Progenitor cell of endocrine pancreas (in vitro differentiated cells): ENCODE results near the gene CEP164. TPM values are rescaled to one million over a fixed set of nuclear protein-coding genes. Genes with fewer than 3 reads are reported as not detected.
"Not testable (repeated sequence)": the region's sequence is repeated elsewhere in the genome, so short reads cannot be mapped to it uniquely, and the experiment has no call there.

ENCODE experiments used
- DNase-seq: peaks from one replicate; pipeline ENCODE4 v3.0.0; 2021; ENCODE audit warnings: low spot score; ENCODE audit not compliant: unreplicated experiment
- H3K27ac Mint-ChIP-seq: 2 replicates; pipeline ENCODE4 v1.8.0; 2021; ENCODE audit warnings: mild to moderate bottlenecking, moderate library complexity, mixed read lengths
- H3K27me3 Mint-ChIP-seq: 2 replicates; pipeline ENCODE4 v1.8.0; 2021; ENCODE audit warnings: mixed read lengths
- H3K36me3 Mint-ChIP-seq: 2 replicates; pipeline ENCODE4 v1.8.0; 2022; ENCODE audit warnings: mixed read lengths; ENCODE audit not compliant: insufficient read depth
- H3K4me1 Mint-ChIP-seq: 2 replicates; pipeline ENCODE4 v1.8.0; 2021; ENCODE audit warnings: low read depth, mixed read lengths
- H3K4me3 Mint-ChIP-seq: 2 replicates; pipeline ENCODE4 v1.8.0; 2021; ENCODE audit warnings: low read depth, mild to moderate bottlenecking, moderate library complexity, mixed read lengths
- H3K9me3 Mint-ChIP-seq: 2 replicates; pipeline ENCODE4 v1.8.0; 2021; ENCODE audit warnings: low read depth, mixed read lengths
- total RNA-seq: library from RNA; stranded (reverse); gene quantifications from 2 replicates; pipeline ENCODE4 v1.2.1, GENCODE V29; 2021
- TF ChIP-seq, protein P1 (sequence below): fragments of 200-600 bp; sonication (generic); IDR thresholded peaks from one replicate; pipeline ENCODE4 v1.5.0; 2021; ENCODE audit warnings: antibody characterized with exemption, mild to moderate bottlenecking; ENCODE audit not compliant: unreplicated experiment

CEP164 gene
- total RNA-seq, 1 donor from 2014 or later = 66.8 TPM

DNA sequence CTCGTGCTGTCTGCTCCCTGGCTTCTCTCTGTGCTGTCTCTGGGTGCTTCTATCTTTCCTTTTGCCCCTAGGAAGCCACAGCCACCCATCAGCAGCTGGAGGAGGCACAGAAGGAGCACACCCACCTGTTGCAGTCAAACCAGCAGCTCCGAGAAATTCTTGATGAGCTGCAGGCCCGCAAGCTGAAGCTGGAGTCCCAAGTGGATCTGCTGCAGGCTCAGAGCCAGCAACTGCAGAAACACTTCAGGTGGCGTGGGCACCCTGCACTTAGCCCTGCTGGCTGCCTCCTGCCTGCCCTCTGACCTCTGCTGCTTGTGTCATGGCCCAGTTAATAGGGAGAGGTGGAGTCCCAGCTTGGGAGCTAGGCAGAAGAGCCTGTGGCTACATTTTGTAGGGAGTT, 67.8 kb downstream of the CEP164 start:
- H3K27me3 Mint-ChIP-seq = no peaks in the 10 kb centered on the region
- DNase-seq = no peak
- H3K27ac Mint-ChIP-seq = no peak overlapping the region
- peaks cover 48% of the 10 kb centered on the region for H3K36me3 Mint-ChIP-seq
- H3K4me3 Mint-ChIP-seq = no peak overlapping the region
- TF ChIP-seq, protein P1, sequence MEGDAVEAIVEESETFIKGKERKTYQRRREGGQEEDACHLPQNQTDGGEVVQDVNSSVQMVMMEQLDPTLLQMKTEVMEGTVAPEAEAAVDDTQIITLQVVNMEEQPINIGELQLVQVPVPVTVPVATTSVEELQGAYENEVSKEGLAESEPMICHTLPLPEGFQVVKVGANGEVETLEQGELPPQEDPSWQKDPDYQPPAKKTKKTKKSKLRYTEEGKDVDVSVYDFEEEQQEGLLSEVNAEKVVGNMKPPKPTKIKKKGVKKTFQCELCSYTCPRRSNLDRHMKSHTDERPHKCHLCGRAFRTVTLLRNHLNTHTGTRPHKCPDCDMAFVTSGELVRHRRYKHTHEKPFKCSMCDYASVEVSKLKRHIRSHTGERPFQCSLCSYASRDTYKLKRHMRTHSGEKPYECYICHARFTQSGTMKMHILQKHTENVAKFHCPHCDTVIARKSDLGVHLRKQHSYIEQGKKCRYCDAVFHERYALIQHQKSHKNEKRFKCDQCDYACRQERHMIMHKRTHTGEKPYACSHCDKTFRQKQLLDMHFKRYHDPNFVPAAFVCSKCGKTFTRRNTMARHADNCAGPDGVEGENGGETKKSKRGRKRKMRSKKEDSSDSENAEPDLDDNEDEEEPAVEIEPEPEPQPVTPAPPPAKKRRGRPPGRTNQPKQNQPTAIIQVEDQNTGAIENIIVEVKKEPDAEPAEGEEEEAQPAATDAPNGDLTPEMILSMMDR = no peak
- H3K9me3 Mint-ChIP-seq = peaks cover 18% of the 10 kb centered on the region
- H3K4me1 Mint-ChIP-seq = no peaks in the 10 kb centered on the region

DNA sequence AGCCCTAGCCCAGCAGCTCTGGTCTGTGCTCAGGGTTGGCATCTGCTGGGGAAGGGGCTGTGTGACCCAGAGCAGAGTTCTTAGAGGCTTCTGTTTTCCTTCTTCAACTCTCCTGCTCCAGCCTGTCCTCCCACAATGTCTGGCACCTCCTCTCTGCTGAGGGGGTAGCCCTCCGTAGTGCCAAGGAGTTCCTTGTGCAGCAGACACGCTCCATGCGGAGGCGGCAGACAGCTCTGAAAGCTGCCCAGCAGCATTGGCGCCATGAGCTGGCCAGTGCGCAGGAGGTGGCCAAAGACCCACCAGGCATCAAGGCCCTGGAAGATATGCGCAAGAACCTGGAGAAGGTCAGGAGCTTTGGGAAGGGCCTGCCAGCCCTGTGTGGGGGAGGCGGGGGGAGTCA, 69.3 kb downstream of the CEP164 start:
- DNase-seq = no peak
- TF ChIP-seq, protein P1 = no peak
- Mint-ChIP-seq H3K36me3 (peaks cover 58% of the 10 kb centered on the region), H3K27ac (no peak overlapping the region), H3K4me3 (no peak overlapping the region), H3K27me3 (no peaks in the 10 kb centered on the region), H3K9me3 (peaks cover 18% of the 10 kb centered on the region), H3K4me1 (no peaks in the 10 kb centered on the region)

DNA sequence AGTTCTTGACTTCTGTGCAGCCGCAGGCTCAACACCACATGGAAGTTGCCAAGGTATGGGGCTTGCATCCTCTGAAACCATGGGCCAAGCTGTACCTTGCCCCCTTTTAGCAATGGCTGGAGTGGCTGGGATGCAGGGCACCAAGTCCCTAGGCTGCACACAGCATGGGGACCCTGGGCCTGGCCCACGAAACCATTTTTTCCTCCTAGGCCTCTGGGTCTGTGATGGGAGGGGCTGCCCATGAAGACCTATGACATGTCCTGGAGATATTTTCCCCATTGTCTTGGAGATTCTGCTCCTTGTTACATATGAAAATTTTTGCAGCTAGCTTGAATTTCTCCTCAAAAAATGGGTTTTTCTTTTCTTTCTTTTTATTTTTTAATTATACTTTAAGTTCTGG, 71.0 kb downstream of the CEP164 start:
- Mint-ChIP-seq H3K36me3 (peaks cover 65% of the 10 kb centered on the region), H3K9me3 (peaks cover 18% of the 10 kb centered on the region)
- H3K4me3 Mint-ChIP-seq, H3K4me1 Mint-ChIP-seq, H3K27ac Mint-ChIP-seq, H3K27me3 Mint-ChIP-seq, DNase-seq: not testable (repeated sequence)

DNA sequence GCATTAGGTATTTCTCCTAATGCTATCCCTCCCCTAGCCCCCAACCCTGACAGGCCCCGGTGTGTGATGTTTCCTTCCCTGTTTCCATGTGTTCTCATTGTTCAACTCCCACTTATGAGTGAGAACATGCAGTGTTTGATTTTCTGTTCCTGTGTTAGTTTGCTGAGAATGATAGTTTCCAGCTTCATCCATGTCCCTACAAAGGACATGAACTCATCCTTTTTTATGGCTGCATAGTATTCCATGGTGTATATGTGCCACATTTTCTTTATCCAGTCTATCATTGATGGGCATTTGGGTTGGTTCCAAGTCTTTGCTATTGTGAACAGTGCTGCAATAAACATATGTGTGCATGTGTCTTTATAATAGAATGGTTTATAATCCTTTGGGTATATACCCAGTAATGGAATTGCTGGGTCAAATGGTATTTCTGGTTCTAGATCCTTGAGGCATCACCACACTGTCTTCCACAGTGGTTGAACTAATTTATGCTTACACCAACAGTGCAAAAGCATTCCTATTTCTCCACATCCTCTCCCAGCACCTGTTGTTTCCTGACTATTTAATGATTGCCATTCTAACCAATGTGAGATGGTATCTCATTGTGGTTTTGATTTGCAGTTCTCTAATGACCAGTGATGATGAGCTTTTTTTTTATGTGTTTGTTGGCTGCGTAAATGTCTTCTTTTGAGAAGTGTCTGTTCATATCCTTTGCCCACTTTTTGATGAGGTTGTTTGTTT, 71.6 kb downstream of the CEP164 start:
- H3K27me3 Mint-ChIP-seq, DNase-seq, H3K27ac Mint-ChIP-seq, H3K4me1 Mint-ChIP-seq, H3K4me3 Mint-ChIP-seq: not testable (repeated sequence)
- Mint-ChIP-seq H3K36me3 (peaks cover 69% of the 10 kb centered on the region), H3K9me3 (peaks cover 18% of the 10 kb centered on the region)

DNA sequence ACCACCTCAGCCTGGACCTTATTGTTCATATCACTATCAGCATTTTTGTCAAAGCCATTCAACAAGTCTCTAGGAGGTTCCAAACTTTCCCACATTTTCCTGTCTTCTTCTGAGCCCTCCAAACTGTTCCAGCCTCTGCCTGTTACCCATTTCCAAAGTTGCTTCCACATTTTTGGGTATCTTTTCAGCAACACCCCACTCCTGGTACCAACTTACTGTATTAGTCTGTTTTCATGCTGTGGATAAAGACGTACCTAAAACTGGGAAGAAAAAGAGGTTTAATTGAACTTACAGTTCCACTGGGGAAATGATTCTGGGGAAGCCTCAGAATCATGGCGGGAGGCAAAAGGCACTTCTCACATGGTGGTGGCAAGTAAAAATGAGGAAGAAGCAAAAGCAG, 78.2 kb downstream of the CEP164 start:
- H3K9me3 Mint-ChIP-seq = peaks cover 11% of the 10 kb centered on the region
- not testable (repeated sequence) for DNase-seq, H3K4me3 Mint-ChIP-seq, H3K4me1 Mint-ChIP-seq, H3K27me3 Mint-ChIP-seq, H3K27ac Mint-ChIP-seq
- peaks cover 50% of the 10 kb centered on the region for H3K36me3 Mint-ChIP-seq

DNA sequence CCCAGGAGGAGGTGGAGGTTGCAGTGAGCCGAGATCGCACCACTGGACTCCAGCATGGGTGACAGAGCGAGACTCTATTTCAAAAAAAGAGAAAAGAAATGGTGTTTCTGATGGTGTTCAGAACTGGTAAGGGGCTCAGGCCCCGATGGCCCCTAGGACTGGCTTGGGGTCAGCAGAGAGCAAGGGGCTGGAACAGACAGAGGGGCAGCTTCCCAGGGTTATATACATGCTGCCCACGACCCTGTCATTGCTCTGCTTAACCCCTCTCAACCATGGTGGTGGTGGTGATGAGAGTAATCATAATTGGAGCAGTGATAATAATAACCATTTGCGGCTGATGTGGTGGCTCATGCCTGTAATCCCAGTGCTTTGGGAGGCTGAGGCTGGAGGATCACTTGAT, 79.4 kb downstream of the CEP164 start:
- H3K27ac Mint-ChIP-seq = no peak overlapping the region
- H3K27me3 Mint-ChIP-seq = no peaks in the 10 kb centered on the region
- TF ChIP-seq, protein P1 = no peak
- no peak overlapping the region for H3K4me3 Mint-ChIP-seq
- H3K4me1 Mint-ChIP-seq = no peaks in the 10 kb centered on the region
- peaks cover 11% of the 10 kb centered on the region for H3K9me3 Mint-ChIP-seq
- H3K36me3 Mint-ChIP-seq = peaks cover 41% of the 10 kb centered on the region
- no peak for DNase-seq

DNA sequence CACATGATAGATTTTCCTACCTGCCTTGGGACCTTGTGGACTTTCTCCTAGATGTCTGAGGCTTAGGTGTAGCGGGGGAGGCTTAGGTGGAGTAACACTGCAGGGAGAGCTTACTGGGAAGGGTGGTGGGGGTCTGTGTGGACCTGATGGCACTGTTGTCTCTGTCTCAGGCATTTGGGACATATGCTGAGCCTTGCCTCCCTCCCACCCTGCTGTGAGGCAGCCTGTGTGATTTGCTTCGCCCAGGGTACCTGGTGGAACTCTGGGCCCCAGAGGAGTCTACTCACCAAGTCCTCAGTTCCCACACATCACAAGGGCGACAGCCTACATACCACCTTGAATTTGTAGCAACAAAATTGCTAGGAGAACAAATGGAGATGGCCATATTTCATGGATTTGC, 80.7 kb downstream of the CEP164 start:
- Mint-ChIP-seq H3K4me3 (no peak overlapping the region), H3K4me1 (no peaks in the 10 kb centered on the region), H3K36me3 (peaks cover 35% of the 10 kb centered on the region), H3K27me3 (no peaks in the 10 kb centered on the region), H3K27ac (no peak overlapping the region), H3K9me3 (peaks cover 11% of the 10 kb centered on the region)
- TF ChIP-seq, protein P1 = no peak
- DNase-seq = no peak
